Mononuclear cell (primary cell): ENCODE measurements around the gene MAP1B. TPM values are rescaled to one million over a fixed set of nuclear protein-coding genes. Genes with fewer than 3 reads are reported as not detected.

Experiments
- H3K27me3 ChIP-seq: 2 replicates; pipeline ENCODE4 v1.6.0; 2011; ENCODE audit warnings: low read length, control low read depth; ENCODE audit not compliant: insufficient read depth
- H3K4me1 ChIP-seq: 2 replicates; pipeline ENCODE4 v1.5.1; 2011; ENCODE audit warnings: mild to moderate bottlenecking, low read length, control low read depth; ENCODE audit not compliant: insufficient read depth
- H3K4me3 ChIP-seq: 2 replicates; pipeline ENCODE4 v1.5.1; 2011; ENCODE audit warnings: mild to moderate bottlenecking, low read length, moderate library complexity
- H3K9me3 ChIP-seq: 2 replicates; pipeline ENCODE4 v1.5.1; 2011; ENCODE audit warnings: low read depth, mild to moderate bottlenecking, control low read depth, low read length
- total RNA-seq: library from RNA; depleted of rRNA; stranded (reverse); fragments of >200 nt; gene quantifications from one replicate; pipeline ENCODE4 v1.2.3, GENCODE V29; 2012

The MAP1B gene
- total RNA-seq, 1 donor, result 0.10 TPM

DNA sequence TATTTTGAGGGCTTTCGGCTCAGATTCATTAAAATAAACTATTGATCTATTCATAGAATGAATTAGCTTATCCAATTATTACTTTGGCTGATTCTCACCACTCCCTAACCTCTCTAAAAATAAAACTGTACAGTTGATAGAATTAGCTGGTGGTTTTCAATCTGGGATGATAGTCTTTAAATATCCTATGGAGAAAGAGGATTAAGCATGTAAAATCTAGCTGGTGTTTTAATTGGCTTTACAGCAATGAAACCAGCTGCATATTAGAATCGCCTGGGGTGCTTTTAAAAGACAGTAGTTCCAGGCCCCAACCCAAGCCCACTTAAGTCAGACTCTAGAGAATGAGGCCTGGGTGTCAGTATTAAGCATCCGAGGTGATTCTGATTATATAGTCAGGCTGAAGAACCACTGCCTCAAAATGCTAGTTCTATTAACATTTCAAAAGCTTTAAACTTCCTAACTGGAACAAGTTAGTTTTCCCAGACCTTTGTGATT is 95.1 kb downstream of the MAP1B start:
- Histone ChIP-seq H3K4me3 (no peak overlapping the region), H3K27me3 (no peaks in the 10 kb centered on the region), H3K4me1 (no peaks in the 10 kb centered on the region), H3K9me3 (no peaks in the 10 kb centered on the region)

DNA sequence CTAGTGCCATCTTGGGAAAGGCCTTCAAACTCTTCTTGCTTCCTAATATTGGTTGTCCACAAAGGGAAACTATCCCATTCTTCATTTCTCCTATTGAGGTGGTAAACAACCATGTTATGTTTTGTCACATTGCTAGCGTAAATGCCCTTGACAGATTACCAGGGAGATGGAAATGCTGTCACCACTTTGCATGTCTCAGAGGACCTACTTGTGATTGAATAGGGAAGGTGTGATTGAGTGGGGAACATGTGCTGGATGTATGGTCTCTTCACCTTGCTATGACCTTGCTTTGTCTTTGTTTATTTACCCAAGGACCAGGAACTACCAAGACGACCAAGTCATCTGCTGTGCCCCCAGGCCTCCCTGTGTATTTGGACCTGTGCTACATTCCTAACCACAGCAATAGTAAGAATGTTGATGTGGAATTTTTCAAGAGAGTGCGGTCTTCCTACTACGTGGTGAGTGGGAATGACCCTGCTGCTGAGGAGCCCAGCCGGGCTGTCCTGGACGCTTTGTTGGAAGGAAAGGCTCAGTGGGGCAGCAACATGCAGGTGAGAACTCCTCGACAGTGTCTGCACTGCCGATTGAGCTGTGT is 96.1 kb downstream of the MAP1B start:
- H3K9me3 ChIP-seq, result no peaks in the 10 kb centered on the region
- no peaks in the 10 kb centered on the region for H3K27me3 ChIP-seq
- no peak overlapping the region for H3K4me3 ChIP-seq
- H3K4me1 ChIP-seq, result no peaks in the 10 kb centered on the region

DNA sequence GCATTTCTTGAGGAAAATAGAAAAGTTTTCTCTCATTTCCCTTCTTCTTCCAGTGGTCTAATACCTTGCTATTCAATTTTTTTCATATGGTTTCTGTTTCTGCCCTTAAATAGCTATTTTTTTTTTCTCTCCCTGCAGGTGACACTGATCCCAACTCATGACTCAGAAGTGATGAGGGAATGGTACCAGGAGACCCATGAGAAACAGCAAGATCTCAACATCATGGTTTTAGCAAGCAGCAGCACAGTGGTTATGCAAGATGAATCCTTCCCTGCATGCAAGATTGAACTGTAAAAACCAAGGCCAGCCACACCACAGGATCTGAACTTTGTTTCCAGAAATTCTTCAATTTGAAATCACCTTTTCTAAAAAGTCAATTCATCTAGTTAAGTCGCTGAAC is 97.7 kb downstream of the MAP1B start:
- Histone ChIP-seq H3K4me1 (no peaks in the 10 kb centered on the region), H3K4me3 (no peak overlapping the region), H3K9me3 (no peaks in the 10 kb centered on the region), H3K27me3 (no peaks in the 10 kb centered on the region)

DNA sequence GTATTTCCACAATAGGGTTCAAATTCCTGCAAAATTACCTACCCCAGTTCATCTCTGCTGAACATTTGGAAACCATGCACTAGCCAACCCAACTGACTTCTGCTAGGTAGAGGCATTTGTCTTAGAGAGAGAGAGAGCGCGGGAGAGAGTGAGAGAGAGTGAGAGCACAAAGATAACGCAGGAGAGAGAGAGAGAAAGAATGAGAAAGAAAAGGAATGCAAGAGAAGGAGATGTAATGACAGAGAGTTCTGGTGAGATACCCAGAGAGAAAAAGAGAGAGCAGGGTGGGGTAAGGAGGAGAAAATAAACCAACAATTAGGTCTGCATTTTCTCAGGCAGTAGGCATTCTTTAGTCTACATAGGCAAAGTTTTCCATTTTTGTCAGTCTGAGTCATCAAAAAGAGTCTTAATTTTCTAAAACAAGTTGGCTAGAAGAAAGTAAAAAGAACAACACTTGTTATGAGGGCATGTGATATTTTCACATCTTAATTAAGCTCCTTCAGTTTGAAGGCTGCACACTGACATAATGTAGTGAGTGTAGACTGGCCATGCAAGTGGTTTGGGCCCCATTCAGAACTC is 98.2 kb downstream of the MAP1B start:
- H3K4me1 ChIP-seq, result no peaks in the 10 kb centered on the region

DNA sequence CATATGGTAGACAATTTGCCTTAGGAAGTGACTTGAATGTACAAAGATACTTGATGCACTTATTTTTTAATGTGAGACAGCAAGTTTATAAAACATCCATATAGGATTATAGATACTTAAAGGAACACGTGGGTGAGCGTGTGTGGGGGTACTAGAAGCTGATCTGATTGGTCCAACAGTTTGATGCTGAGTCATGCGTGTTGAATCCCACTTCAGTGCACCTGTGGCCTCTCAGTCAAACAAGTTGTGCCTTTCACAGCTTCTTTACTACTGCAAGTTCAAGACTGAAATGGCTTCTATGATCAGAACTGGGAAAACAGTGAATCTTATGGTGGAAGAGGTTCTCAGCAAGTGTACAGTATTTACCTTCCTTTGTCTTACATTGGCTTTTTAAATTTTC is 98.9 kb downstream of the MAP1B start:
- Histone ChIP-seq H3K4me1 (no peaks in the 10 kb centered on the region), H3K9me3 (no peaks in the 10 kb centered on the region), H3K4me3 (no peak overlapping the region), H3K27me3 (no peaks in the 10 kb centered on the region)

More for the DNA sequence above, 98.2 kb downstream of the MAP1B start:
- Histone ChIP-seq H3K9me3 (no peaks in the 10 kb centered on the region), H3K27me3 (no peaks in the 10 kb centered on the region), H3K4me3 (no peak overlapping the region)

DNA sequence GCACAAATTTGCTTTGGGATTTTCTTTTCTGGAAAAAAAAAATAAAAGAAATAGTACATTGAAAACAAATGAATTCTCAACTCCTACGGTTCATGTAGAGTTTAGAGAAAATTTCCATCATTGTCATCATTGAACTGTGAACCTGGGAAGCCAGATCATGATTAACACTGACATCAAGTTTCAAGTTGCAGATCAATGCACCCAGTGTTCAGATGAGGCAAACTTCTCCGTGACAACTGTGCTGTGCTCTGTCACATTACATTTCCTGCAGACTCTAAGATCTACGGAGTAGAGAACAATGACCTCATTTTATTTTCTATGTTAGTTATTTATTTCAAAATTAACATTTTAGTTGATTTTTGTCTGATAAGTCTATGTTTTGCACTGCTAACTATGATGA is 99.7 kb downstream of the MAP1B start:
- Histone ChIP-seq H3K27me3 (no peaks in the 10 kb centered on the region), H3K4me3 (no peak overlapping the region), H3K4me1 (no peaks in the 10 kb centered on the region), H3K9me3 (no peaks in the 10 kb centered on the region)

DNA sequence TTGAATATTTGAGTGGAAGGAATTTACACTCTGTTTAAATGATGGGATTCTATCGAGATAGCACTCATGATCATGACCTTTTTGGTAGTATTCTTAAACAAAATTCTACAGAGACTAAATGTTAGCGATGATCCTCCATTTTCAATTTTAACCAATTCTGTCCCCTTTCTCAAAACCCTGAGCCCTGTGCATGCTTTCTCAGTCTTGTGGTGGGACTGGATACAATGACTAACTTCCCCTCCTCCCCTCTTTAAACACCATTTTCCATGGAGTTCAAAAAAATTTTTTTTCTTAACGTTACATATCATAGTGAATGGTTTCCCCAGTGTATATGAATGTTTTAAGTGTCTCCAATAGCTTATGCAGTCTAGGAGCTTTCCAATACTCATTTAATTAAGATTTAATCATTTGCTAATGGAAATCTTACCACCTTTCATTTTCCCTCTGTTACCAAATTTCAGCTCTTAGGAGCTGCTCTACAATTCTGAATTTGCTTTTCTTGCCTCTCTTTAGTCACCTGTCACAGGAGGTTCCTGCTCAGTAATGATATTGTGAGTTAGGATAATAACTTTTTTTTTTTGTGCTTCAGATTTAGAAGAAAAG is 101.2 kb downstream of the MAP1B start:
- Histone ChIP-seq H3K9me3 (no peaks in the 10 kb centered on the region), H3K4me3 (no peak overlapping the region), H3K27me3 (no peaks in the 10 kb centered on the region), H3K4me1 (no peaks in the 10 kb centered on the region)

DNA sequence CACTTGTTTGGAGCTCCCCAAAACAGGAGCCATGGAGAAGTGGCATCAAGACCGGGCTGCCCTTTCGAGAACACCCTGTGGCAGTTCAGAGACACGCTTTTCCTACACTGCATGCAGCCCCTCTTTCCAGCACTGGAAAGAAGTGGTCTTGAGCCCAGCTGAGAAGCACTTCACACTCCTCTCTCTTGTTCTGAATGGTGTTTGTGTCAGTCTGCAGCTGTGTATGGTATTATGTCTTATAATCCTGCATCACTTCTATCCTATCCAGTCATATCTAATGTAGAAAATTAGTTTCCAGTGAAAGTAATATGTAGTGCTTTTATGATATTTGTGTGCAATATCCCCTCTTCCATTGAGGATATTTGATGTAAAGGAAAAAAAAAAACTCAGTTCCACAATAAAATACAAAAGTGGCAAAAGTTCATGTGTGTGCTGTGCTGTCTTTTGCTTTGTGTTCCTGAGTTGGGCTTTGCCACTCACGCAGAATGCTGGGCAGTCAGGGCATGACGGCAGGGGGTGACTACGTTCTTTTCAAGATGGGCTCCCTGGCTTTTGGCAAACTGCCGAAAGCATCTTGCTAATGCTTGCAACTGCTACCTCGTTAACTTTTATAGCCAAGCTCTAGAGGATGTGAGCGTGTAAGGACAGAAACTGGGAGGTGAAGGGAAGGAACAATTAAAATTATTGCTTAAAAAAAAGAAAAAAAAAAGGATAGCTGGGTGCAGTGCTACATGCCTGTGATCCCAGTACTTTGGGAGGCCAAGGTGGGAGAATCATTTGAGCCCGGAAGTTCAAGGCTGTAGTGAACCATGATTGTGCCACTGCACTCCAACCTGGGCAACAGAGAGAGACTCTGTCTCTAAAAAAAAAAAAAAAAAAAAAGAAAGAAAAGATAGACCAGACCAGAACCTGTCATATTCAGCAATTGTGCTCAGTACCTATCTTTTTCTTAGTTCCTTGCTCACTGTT is 102.2 kb downstream of the MAP1B start:
- no peaks in the 10 kb centered on the region for H3K4me1 ChIP-seq
- no peaks in the 10 kb centered on the region for H3K9me3 ChIP-seq
- no peak overlapping the region for H3K4me3 ChIP-seq
- H3K27me3 ChIP-seq, result no peaks in the 10 kb centered on the region

DNA sequence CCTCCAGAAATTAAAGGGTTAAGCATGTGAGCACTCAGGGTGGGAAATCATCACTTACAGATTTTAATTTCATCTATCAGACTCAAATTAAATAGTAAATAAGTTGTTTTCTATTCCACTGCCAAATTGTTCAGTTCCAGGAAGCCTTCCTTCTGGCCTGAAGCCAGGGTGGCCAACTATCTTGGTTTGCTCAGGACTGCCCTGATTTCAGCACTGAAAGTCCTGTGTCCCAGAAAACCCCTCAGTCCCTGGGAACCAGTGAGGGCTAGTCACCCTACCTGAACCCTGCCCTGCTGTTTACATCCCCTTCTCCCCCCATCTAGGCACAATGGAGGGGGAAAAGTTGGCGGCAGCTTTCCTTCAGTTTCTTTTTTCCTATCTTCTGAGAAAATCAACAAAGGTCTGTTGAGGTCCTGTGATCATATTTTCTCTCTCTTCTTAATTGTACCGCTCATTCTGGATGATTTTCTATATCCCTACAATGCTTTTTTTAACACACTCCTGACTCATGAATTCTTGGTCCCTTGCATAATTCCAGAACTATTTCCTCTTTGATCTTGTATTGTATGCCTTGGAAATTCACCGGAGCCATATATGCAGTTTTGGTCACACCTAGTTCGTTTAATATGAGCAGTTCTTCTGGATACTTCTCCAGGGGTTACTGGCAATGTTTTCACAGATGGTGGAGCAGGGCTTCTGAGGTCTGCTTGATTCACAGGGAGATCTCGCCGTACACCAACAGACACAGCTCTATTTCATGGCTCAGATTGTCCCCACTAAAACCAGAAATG is 103.8 kb downstream of the MAP1B start:
- no peak overlapping the region for H3K4me3 ChIP-seq
- no peaks in the 10 kb centered on the region for H3K9me3 ChIP-seq
- H3K27me3 ChIP-seq, result no peaks in the 10 kb centered on the region
- H3K4me1 ChIP-seq, result no peaks in the 10 kb centered on the region

DNA sequence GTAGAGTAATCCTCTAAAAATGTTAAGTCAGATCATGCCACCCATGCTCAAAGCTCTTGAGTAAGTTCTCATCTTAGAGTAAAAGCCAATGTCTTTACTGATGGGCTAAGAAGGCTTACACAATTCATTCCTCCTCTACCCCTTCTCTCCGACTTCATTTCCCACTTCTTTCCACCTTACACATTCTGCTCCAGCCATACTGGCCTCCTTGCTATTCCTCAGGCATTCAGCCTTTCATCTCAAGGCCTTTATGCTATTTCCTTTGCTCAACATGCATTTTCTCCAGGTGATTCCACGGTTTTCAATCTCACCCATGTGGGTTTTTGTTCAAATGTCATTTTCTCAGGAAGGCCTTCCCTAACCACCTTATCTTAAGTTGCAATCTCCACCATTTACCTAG is 104.9 kb downstream of the MAP1B start:
- H3K4me3 ChIP-seq, result no peak overlapping the region
- no peaks in the 10 kb centered on the region for H3K4me1 ChIP-seq
- no peaks in the 10 kb centered on the region for H3K27me3 ChIP-seq
- no peaks in the 10 kb centered on the region for H3K9me3 ChIP-seq

DNA sequence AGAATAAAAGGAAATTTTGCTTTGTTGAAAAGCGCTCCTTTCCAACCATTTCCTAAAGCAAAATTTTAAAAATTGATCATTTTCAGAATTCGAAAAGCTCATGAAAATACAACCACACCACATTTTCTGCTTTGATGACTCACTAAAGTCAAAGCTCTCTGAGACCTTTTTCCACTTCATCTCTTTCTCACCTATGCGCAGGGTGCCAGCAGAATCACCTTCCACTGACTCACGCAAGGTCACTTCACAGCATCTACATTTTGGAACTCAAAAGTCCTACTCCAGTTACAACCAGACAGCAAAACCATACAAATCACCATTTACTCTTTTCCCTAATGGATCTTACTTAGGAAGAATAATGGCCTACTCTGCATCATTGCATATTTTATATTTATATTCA is 106.2 kb downstream of the MAP1B start:
- no peak overlapping the region for H3K4me3 ChIP-seq
- no peaks in the 10 kb centered on the region for H3K27me3 ChIP-seq
- no peaks in the 10 kb centered on the region for H3K4me1 ChIP-seq
- no peaks in the 10 kb centered on the region for H3K9me3 ChIP-seq

DNA sequence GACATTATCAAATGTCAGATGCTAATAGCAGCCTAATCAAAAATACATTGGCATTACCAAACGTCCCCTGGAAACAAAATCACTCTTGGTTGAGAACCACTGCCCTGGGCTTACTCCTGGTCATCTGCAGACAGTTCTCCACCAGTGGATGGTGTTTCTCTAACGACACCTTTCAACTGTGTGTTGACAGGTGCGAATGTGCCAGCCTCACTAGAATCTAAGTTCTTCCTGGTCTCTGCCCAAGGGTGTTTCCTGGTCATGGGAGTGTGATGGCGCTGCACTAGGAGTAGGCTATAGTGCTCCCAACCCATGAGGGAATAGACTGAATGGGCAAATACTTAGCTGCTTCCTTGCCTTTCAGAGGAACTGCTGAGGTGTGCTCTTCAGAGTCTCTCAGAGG is 106.9 kb downstream of the MAP1B start:
- Histone ChIP-seq H3K4me1 (no peaks in the 10 kb centered on the region), H3K4me3 (no peak overlapping the region), H3K27me3 (no peaks in the 10 kb centered on the region), H3K9me3 (no peaks in the 10 kb centered on the region)

DNA sequence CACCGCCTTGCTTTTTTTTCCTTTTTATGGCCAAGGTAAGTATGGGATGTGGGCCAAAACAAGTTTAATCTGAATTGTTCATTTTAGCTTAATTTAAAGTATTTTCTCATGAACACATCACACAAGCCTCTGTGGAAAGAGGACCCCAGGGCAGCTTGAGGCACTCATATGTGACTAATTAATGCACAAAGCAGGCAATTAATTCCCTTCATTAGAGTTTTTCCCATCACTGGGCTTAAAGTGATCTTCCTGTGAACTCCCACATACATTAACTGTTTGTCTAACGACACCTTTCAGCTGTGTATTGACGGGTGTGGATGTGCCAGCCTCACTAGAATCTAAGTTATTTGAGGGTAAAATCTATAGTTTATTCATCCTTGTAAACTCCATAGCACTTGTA is 109.5 kb downstream of the MAP1B start:
- Histone ChIP-seq H3K4me1 (no peaks in the 10 kb centered on the region), H3K27me3 (no peaks in the 10 kb centered on the region), H3K4me3 (no peak overlapping the region), H3K9me3 (no peaks in the 10 kb centered on the region)

DNA sequence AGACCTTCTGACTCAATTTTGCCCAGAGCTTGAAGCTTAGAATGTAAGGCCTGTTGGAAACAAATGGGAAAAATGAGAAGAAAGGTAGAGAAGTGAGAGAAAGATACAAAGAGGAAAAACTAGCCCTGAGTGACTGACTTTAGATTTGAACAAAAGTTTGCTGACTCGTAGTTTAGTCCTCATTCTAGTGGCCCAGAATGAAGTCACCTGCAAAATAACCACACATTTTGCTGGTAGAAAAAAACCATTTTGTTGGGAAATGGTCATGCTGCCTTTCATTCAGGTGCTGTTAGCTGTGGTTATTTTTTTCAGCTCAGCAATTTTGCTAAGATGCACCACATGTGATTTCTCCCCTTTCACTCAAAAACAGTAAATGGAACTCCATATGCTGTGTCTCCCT is 113.8 kb downstream of the MAP1B start:
- no peak overlapping the region for H3K4me3 ChIP-seq
- H3K27me3 ChIP-seq, result no peaks in the 10 kb centered on the region
- no peaks in the 10 kb centered on the region for H3K9me3 ChIP-seq
- H3K4me1 ChIP-seq, result no peaks in the 10 kb centered on the region
